ENCODE measurements around the gene MYADM.

- TF ChIP-seq POLR2A (IDR thresholded peaks at IDR 0.05) (no peak), CTCF (IDR thresholded peaks at IDR 0.05) (no peak)
Observed at GRCh38 chr19:53844849-53845246, 22.8 kb upstream of the MYADM start.

Data from lower leg skin (tissue), 3 donors.